ENCODE measurements around the gene ACAT2. TPM values are rescaled to one million over a fixed set of nuclear protein-coding genes. Genes with fewer than 3 reads are reported as not detected.

Gene ACAT2
- total and polyA plus RNA-seq, 2 donors: 18.7 to 43.0 TPM

- Histone ChIP-seq H3K27ac (ENCODE audit: low read depth in 1 of 2, low read length in 1 of 2) (no peak overlapping the region), H3K27me3 (ENCODE audit: control insufficient read depth in 2 of 2, insufficient read depth in 1 of 2, low read length in 1 of 2) (no peaks in the 10 kb centered on the region), H3K4me3 (ENCODE audit: low read length in 2 of 2) (no peak overlapping the region), H3K9me3 (ENCODE audit: control insufficient read depth in 2 of 2, insufficient read depth in 1 of 2, low read length in 1 of 2) (no peaks in the 10 kb centered on the region), H3K36me3 (ENCODE audit: control insufficient read depth in 2 of 2, insufficient read depth in 2 of 2, low read length in 1 of 2) (peaks cover 33 to 76% of the 10 kb centered on the region in 2 donors), H3K4me1 (ENCODE audit: control insufficient read depth in 2 of 2, insufficient read depth in 2 of 2, low read length in 2 of 2) (peaks cover 5 to 7% of the 10 kb centered on the region in 2 donors)
- 98% methylated on average over 4 of the region's 4 CpGs for WGBS
- no peak for DNase-seq (ENCODE audit: low read depth in 6 of 9, low spot score in 9 of 9)
Observed at GRCh38 chr6:159756508-159756907, 5.3 kb upstream of the ACAT2 start.

GRCh38 chr6:159758031-159759001, 3.5 kb upstream of the ACAT2 start:
- Histone ChIP-seq H3K27me3 (ENCODE audit: control insufficient read depth in 2 of 2, insufficient read depth in 1 of 2, low read length in 1 of 2) (no peaks in the 10 kb centered on the region), H3K9me3 (ENCODE audit: control insufficient read depth in 2 of 2, insufficient read depth in 1 of 2, low read length in 1 of 2) (no peaks in the 10 kb centered on the region), H3K4me1 (ENCODE audit: control insufficient read depth in 2 of 2, insufficient read depth in 2 of 2, low read length in 2 of 2) (peaks cover 9 to 14% of the 10 kb centered on the region in 2 donors), H3K4me3 (ENCODE audit: low read length in 2 of 2) (no peak overlapping the region), H3K36me3 (ENCODE audit: control insufficient read depth in 2 of 2, insufficient read depth in 2 of 2, low read length in 1 of 2) (peaks cover 26 to 64% of the 10 kb centered on the region in 2 donors), H3K27ac (ENCODE audit: low read depth in 1 of 2, low read length in 1 of 2) (no peak overlapping the region)
- WGBS: 99% methylated on average over 7 of the region's 7 CpGs
- DNase-seq (ENCODE audit: low read depth in 6 of 9, low spot score in 9 of 9): no peak

GRCh38 chr6:159759645-159760044, 2.2 kb upstream of the ACAT2 start:
- 58% methylated on average over 2 of the region's 2 CpGs for WGBS
- Histone ChIP-seq H3K4me1 (ENCODE audit: control insufficient read depth in 2 of 2, insufficient read depth in 2 of 2, low read length in 2 of 2) (peaks cover 9 to 15% of the 10 kb centered on the region in 2 donors), H3K27ac (ENCODE audit: low read depth in 1 of 2, low read length in 1 of 2) (no peak overlapping the region), H3K36me3 (ENCODE audit: control insufficient read depth in 2 of 2, insufficient read depth in 2 of 2, low read length in 1 of 2) (peaks cover 21 to 59% of the 10 kb centered on the region in 2 donors), H3K27me3 (ENCODE audit: control insufficient read depth in 2 of 2, insufficient read depth in 1 of 2, low read length in 1 of 2) (no peaks in the 10 kb centered on the region), H3K9me3 (ENCODE audit: control insufficient read depth in 2 of 2, insufficient read depth in 1 of 2, low read length in 1 of 2) (no peaks in the 10 kb centered on the region), H3K4me3 (ENCODE audit: low read length in 2 of 2) (no peak overlapping the region)
- no peak for DNase-seq (ENCODE audit: low read depth in 6 of 9, low spot score in 9 of 9)

- no peaks in the 10 kb centered on the region for H3K9me3 ChIP-seq (ENCODE audit: control insufficient read depth in 2 of 2, insufficient read depth in 1 of 2, low read length in 1 of 2)
- H3K27me3 ChIP-seq (ENCODE audit: control insufficient read depth in 2 of 2, insufficient read depth in 1 of 2, low read length in 1 of 2): no peaks in the 10 kb centered on the region
- no peak overlapping the region for H3K27ac ChIP-seq (ENCODE audit: low read depth in 1 of 2, low read length in 1 of 2)
- peak in 1 of 9 donors; percentile 6 for DNase-seq (ENCODE audit: low read depth in 6 of 9, low spot score in 9 of 9)
- H3K4me1 ChIP-seq (ENCODE audit: control insufficient read depth in 2 of 2, insufficient read depth in 2 of 2, low read length in 2 of 2): peaks cover 9 to 15% of the 10 kb centered on the region in 2 donors
- H3K36me3 ChIP-seq (ENCODE audit: control insufficient read depth in 2 of 2, insufficient read depth in 2 of 2, low read length in 1 of 2): peaks cover 13 to 53% of the 10 kb centered on the region in 2 donors
- peak overlapping the region in 1 of 2 donors; percentile 79 for H3K4me3 ChIP-seq (ENCODE audit: low read length in 2 of 2)
- WGBS: 88% methylated on average over 3 of the region's 3 CpGs
Observed at GRCh38 chr6:159760602-159761057, 1.2 kb upstream of the ACAT2 start.

- 10% methylated on average over 45 of the region's 45 CpGs for WGBS
- Histone ChIP-seq H3K27ac (ENCODE audit: low read depth in 1 of 2, low read length in 1 of 2) (peak overlapping the region; percentile 89 to 94), H3K36me3 (ENCODE audit: control insufficient read depth in 2 of 2, insufficient read depth in 2 of 2, low read length in 1 of 2) (peaks cover 13 to 47% of the 10 kb centered on the region in 2 donors), H3K4me1 (ENCODE audit: control insufficient read depth in 2 of 2, insufficient read depth in 2 of 2, low read length in 2 of 2) (peaks cover 9 to 15% of the 10 kb centered on the region in 2 donors), H3K4me3 (ENCODE audit: low read length in 2 of 2) (peak overlapping the region; percentile 79 to 87), H3K27me3 (ENCODE audit: control insufficient read depth in 2 of 2, insufficient read depth in 1 of 2, low read length in 1 of 2) (no peaks in the 10 kb centered on the region), H3K9me3 (ENCODE audit: control insufficient read depth in 2 of 2, insufficient read depth in 1 of 2, low read length in 1 of 2) (no peaks in the 10 kb centered on the region)
- DNase-seq (ENCODE audit: low read depth in 6 of 9, low spot score in 9 of 9): peak in 3 of 9 donors; percentile 2 to 54 (median 33)
Observed at GRCh38 chr6:159761129-159761872, 544 bp upstream of the ACAT2 start.

GRCh38 chr6:159762681-159763293, 942 bp downstream of the ACAT2 start:
- peak overlapping the region; percentile 48 to 55 for H3K27ac ChIP-seq (ENCODE audit: low read depth in 1 of 2, low read length in 1 of 2)
- H3K4me3 ChIP-seq (ENCODE audit: low read length in 2 of 2): peak overlapping the region; percentile 79 to 87
- peaks cover 16 to 46% of the 10 kb centered on the region in 2 donors for H3K36me3 ChIP-seq (ENCODE audit: control insufficient read depth in 2 of 2, insufficient read depth in 2 of 2, low read length in 1 of 2)
- 27% methylated on average over 16 of the region's 16 CpGs for WGBS
- H3K4me1 ChIP-seq (ENCODE audit: control insufficient read depth in 2 of 2, insufficient read depth in 2 of 2, low read length in 2 of 2): peaks cover 9 to 15% of the 10 kb centered on the region in 2 donors
- no peaks in the 10 kb centered on the region for H3K9me3 ChIP-seq (ENCODE audit: control insufficient read depth in 2 of 2, insufficient read depth in 1 of 2, low read length in 1 of 2)
- H3K27me3 ChIP-seq (ENCODE audit: control insufficient read depth in 2 of 2, insufficient read depth in 1 of 2, low read length in 1 of 2): no peaks in the 10 kb centered on the region
- DNase-seq (ENCODE audit: low read depth in 6 of 9, low spot score in 9 of 9): peak in 2 of 9 donors; percentile 9 to 11

GRCh38 chr6:159766906-159767305, 5.1 kb downstream of the ACAT2 start:
- Histone ChIP-seq H3K4me1 (ENCODE audit: control insufficient read depth in 2 of 2, insufficient read depth in 2 of 2, low read length in 2 of 2) (peaks cover 2 to 10% of the 10 kb centered on the region in 2 donors), H3K9me3 (ENCODE audit: control insufficient read depth in 2 of 2, insufficient read depth in 1 of 2, low read length in 1 of 2) (peaks cover 0 to 1% of the 10 kb centered on the region in 2 donors), H3K36me3 (ENCODE audit: control insufficient read depth in 2 of 2, insufficient read depth in 2 of 2, low read length in 1 of 2) (peaks cover 27 to 62% of the 10 kb centered on the region in 2 donors), H3K27ac (ENCODE audit: low read depth in 1 of 2, low read length in 1 of 2) (no peak overlapping the region), H3K4me3 (ENCODE audit: low read length in 2 of 2) (no peak overlapping the region), H3K27me3 (ENCODE audit: control insufficient read depth in 2 of 2, insufficient read depth in 1 of 2, low read length in 1 of 2) (no peaks in the 10 kb centered on the region)
- no peak for DNase-seq (ENCODE audit: low read depth in 6 of 9, low spot score in 9 of 9)

GRCh38 chr6:159769470-159769869, 7.6 kb downstream of the ACAT2 start:
- H3K36me3 ChIP-seq (ENCODE audit: control insufficient read depth in 2 of 2, insufficient read depth in 2 of 2, low read length in 1 of 2): peaks cover 27 to 58% of the 10 kb centered on the region in 2 donors
- no peak for DNase-seq (ENCODE audit: low read depth in 6 of 9, low spot score in 9 of 9)

More at GRCh38 chr6:159769470-159769869, 7.6 kb downstream of the ACAT2 start:
- Histone ChIP-seq H3K9me3 (ENCODE audit: control insufficient read depth in 2 of 2, insufficient read depth in 1 of 2, low read length in 1 of 2) (peaks cover 0 to 1% of the 10 kb centered on the region in 2 donors), H3K27me3 (ENCODE audit: control insufficient read depth in 2 of 2, insufficient read depth in 1 of 2, low read length in 1 of 2) (no peaks in the 10 kb centered on the region), H3K27ac (ENCODE audit: low read depth in 1 of 2, low read length in 1 of 2) (no peak overlapping the region), H3K4me3 (ENCODE audit: low read length in 2 of 2) (no peak overlapping the region), H3K4me1 (ENCODE audit: control insufficient read depth in 2 of 2, insufficient read depth in 2 of 2, low read length in 2 of 2) (no peaks in the 10 kb centered on the region)

All from thymus (tissue), 11 donors.